AG10803 (cell line): ENCODE data around the gene OR6V1.
A peak's percentile ranks its signal among the peaks of the same experiment; 100 is the strongest.

Experiments
- DNase-seq: peaks from one replicate; pipeline ENCODE4 v3.0.0; 2010; ENCODE audit warnings: low read depth
- H3K4me3 ChIP-seq: 2 replicates; pipeline ENCODE4 v1.5.1; 2011; ENCODE audit warnings: mild to moderate bottlenecking, low read length, control low read depth
- CTCF ChIP-seq: conservative IDR thresholded peaks from 2 replicates; pipeline ENCODE4 v1.5.1; 2011; ENCODE audit warnings: mild to moderate bottlenecking, low read length, control low read depth, inconsistent platforms

The OR6V1 gene

GRCh38 chr7:143012409-143012808, 39.7 kb upstream of the OR6V1 start:
- no peak for TF ChIP-seq CTCF
- H3K4me3 ChIP-seq = no peak overlapping the region
- no peak for DNase-seq

DNA sequence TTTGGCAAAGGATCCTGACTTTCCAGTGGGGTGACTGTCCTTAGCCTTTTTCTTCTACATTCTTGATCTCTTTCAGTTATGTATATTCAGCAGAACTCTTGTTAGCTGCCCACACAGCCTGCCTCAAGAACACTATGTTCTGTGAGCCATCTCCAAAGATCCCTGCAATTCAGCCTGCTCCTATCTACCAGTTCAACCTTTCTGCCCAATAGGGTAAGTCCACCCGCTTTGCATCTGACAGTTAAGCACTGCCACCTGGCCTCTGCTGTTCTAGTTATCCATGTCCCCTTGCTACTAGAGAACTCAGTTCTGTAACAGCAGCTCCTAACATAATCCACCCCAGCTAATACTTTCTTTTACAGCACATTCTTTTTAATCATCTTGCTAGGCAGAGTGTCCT, 38.7 kb upstream of the OR6V1 start:
- DNase-seq = no peak
- no peak for TF ChIP-seq CTCF
- no peak overlapping the region for H3K4me3 ChIP-seq

- DNase-seq = peak; percentile 86
- no peak for TF ChIP-seq CTCF
- no peak overlapping the region for H3K4me3 ChIP-seq
These were observed 38.2 kb upstream of the OR6V1 start for GRCh38 chr7:143013893-143014292.

GRCh38 chr7:143015084-143015483, 37.1 kb upstream of the OR6V1 start:
- no peak overlapping the region for H3K4me3 ChIP-seq
- no peak for DNase-seq
- TF ChIP-seq CTCF = no peak

DNA sequence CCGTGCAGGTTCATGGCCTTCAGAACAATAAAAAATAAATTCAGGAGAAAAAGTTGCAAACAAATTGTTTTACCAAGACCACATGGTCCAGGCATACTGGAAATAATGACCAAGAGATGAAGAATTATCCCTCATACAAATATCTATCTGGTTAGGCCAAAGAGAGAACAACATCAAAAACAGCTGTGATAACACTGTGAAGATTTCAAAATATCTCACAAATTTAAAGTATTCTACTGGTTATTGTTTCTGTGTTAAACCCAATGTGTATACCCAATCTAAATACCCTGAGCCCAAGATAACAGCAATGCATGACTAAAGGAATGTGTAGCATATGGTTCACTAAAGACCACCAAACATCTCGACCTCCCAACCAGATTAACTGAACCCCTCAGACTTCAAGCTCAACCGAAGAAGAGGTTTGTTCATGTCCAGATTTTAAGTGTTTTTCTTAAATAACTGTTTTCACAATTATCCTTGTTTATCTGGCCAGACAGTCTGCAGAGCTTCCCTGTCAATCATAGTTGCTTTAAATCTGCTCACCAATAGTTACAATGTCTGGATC, 36.1 kb upstream of the OR6V1 start:
- no peak overlapping the region for H3K4me3 ChIP-seq
- no peak for TF ChIP-seq CTCF
- DNase-seq = peak; percentile 81

DNA sequence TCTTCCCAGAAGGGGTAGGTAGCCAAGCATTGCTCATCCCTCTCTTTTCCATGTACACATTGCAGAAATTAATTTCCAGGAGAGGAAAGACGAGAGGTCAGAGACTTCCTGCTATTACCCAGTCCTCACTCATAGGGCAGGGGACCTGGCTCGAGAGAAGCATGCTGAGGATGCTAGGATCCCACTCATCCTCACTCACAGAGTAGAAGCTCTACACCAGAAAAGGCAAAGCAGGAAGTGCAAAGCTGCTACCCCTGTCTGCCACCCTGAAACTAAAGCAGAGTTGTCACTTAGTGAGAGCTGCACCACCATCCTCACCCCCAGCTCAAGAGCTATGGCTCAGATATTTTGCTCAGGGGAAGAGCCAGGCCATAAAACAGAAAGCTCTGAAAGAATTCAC, 35.1 kb upstream of the OR6V1 start:
- no peak for TF ChIP-seq CTCF
- no peak overlapping the region for H3K4me3 ChIP-seq
- no peak for DNase-seq

DNA sequence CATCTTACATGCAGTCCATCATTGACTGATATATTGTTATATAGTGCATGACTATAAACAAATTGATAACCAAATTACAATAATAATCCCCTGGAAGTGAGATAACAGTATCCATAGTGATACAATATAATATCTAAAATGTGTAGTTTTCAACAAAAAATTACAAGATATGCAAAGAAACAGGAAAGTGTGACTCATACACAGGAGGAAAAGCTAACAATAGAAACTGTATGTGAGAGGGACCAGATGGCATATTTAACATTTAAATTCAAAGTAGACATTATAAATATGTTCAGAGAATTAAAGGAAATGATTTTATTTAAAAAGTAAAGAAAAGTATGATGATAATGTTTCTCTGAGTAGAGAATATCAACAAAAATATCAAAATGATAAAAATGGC, 33.2 kb upstream of the OR6V1 start:
- no peak for TF ChIP-seq CTCF

More for the DNA sequence above, 33.2 kb upstream of the OR6V1 start:
- H3K4me3 ChIP-seq = no peak overlapping the region
- no peak for DNase-seq
